GM19372 (cell line): Measurements from ENCODE around the gene SCML1.

Experiments used
- ATAC-seq: cut with Tn5 transposase; IDR thresholded peaks from one replicate; pipeline ENCODE4 v1.9.1; 2021; ENCODE audit warnings: mild to moderate bottlenecking, low read depth, moderate library complexity; ENCODE audit not compliant: unreplicated experiment

SCML1 gene

GRCh38 chrX:17736856-17737709 is at the start of gene SCML1:
Gene SCML1 (plus strand): TSS chrX:17737493. CDS start chrX:17744187, 6,694 bp downstream.
- peak; percentile 71 for ATAC-seq

- no peak for ATAC-seq
Measured at GRCh38 chrX:17687648-17688047, 49.6 kb upstream of the SCML1 start.

- no peak for ATAC-seq
Measured at GRCh38 chrX:17689971-17690409, 47.3 kb upstream of the SCML1 start.

- no peak for ATAC-seq
Measured at GRCh38 chrX:17692709-17693346, 44.5 kb upstream of the SCML1 start.

GRCh38 chrX:17697191-17697590 is 40.1 kb upstream of the SCML1 start:
- ATAC-seq = no peak

GRCh38 chrX:17700976-17701375 is 36.3 kb upstream of the SCML1 start:
- no peak for ATAC-seq

DNA sequence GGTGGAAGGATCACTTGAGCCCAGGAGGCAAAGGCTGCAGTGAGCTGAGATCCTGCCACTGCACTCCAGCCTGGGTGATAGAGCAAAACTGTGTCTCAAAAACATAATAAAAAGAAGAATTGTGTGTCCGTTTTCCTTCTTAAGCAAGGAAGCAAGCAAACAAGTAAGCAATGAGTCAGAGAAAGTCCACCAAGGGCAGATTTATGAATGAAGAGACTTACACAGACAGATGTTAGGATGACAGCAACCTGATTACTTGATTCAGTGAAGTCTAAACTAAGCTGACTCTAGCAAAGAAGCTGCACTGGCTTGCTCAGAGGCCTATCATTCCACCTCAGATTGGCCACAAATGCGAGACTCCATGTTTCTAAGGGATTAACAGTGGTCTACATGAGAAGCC is 34.1 kb upstream of the SCML1 start:
- no peak for ATAC-seq

- no peak for ATAC-seq
Measured at GRCh38 chrX:17705211-17705610, 32.1 kb upstream of the SCML1 start.

- no peak for ATAC-seq
Measured at GRCh38 chrX:17706676-17707075, 30.6 kb upstream of the SCML1 start.

DNA sequence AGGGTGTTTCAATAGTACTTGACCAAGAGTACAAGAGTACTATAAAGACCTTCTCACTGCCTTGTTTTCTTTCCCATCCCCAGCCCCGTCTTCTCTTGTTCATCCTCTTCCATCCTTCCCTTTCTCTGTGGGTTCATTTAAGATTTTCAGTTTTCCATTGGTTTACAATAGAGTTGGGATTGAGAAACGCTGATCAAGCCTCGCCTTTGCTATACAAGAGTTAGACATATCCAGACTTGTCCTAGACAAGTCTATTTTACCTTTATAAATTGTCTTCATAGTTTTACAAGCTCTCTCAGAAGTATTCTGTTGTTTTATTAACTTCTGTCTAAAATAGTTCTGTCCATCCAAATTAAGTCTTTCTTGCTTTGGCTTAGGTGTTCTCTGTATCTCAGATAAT is 29.6 kb upstream of the SCML1 start:
- no peak for ATAC-seq

- ATAC-seq = no peak
Measured at GRCh38 chrX:17710871-17711301, 26.4 kb upstream of the SCML1 start.

DNA sequence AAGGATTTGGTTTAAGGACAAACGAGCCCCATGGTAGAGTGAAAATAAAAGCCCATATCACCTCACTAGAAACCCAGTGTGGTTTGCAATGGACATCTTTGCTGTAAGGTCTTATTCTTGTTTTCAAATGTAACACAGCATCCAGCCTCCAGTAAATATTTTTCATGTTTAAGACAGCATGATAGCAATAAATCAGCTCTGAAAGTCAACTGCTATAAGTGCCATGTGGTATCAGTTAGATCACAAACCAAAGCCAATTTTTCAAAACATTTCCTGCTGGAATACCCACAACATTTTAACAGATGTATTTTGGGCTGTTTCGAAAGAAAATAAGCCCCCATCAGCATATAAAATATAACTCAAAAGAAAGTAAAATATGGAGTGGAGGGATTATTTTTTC is 24.0 kb upstream of the SCML1 start:
- ATAC-seq = no peak

GRCh38 chrX:17718649-17719165 is 18.6 kb upstream of the SCML1 start:
- no peak for ATAC-seq

GRCh38 chrX:17719711-17720110 is 17.6 kb upstream of the SCML1 start:
- no peak for ATAC-seq

DNA sequence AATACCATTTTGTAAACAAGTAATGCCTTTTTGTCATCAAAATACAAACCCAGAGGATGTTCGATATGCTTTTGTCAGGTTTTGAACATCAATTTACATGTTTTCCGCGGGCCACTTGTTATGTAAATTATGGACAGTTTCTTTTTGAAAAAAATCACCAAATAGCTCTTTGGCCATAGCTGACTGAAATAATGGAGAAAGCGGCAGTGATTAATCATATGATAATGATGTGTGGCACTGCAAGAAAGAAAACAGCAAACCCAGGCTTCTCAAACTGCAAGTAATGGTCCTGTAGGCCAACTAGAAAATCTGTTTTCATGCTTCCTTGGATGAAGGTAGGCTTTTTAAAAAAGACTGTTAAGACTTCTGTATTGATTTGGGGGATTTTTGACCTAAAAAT is 15.6 kb upstream of the SCML1 start:
- no peak for ATAC-seq

DNA sequence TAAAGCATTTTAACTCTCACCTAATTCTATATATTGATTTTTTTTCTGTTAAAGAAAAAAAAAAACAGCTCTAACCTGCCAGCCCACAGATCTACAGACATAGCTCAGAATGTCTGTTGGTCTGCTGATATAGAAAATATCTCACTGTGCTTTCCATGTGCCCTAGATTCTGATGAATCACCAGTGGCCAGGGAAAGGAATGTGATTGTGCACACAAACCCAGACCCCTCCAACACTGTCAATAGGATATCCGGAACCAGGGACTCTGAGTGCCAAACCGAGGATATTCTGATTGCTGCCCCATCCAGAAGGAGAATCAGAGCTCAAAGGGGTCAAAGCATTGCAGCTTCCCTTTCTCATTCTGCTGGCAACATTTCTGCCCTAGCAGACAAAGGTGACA is 12.1 kb upstream of the SCML1 start:
- ATAC-seq = no peak

DNA sequence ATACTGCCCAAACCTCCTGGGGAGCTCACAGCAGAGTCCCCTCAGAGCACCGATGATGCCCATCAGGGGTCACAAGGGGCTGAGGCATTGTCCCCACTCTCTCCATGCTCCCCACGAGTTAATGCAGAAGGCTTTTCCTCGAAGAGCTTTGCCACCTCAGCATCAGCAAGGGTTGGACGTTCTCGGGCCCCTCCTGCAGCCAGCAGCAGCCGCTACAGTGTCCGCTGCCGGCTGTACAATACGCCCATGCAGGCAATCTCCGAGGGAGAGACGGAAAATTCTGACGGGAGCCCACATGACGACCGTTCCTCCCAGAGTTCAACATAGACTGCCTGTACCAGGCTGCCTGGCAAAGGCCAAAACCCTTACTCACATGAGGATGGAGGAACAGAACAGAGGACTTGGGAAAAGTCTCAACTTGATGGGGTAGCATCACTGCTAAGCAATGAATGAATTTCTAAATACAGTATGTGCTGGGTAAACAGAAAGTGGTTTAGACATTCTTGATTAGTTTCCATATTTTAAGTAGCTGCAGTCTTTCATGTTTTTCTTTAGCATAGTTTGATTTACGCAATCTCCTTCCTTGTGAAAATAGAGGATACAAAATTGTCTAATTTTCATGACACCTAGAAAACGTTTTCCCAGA is 5.0 kb upstream of the SCML1 start:
- no peak for ATAC-seq

DNA sequence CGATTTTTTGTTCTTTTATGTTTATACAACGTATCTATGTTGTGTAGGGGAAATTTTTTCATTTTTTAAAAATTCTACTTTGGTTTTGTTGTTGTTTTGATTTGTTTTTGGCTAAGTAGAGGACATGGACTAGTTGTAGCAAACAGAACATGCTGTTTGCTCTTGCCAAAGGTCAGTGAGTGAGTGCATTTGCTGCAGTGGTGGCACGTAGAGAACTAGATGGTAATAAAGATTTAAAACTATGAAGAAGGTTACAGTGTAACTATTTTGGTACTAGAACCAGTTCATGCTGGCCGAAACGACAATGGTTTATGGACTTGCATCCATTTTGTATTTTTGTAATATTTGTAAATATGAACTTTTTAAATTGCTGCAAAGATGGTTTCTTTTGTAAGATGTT is 1.9 kb upstream of the SCML1 start:
- ATAC-seq = no peak

DNA sequence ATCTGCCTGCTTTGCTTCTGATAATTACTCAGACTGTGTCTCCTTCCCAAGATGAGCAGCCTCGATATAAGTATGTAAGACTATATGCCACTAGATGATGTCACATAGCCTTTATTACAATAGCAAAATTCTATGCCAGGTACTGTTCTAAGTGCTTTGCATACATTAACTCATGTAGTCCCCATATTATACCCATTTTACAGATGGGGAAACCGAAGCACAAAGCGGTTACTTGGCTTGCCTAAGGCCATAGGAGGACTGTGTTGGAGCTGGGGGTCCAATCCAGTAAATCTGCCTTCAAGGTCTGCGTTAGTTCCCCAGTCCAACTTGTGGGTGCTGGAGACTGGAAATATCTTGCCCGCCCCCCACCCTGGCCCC is 826 bp upstream of the SCML1 start:
- ATAC-seq = no peak

DNA sequence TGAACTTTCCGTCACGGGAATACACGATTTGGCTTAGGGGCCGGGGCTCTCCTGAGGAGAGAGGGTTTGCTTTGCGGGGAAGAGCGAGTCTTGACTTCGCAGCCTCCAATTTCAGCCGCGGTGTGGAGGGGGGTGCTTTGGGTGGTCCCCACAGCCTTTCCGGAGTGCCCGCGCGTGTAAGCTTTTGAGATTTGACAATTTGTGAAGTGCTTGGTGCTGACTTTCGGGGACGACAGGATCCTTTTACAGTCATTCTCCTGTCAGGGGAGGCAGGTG is 355 bp downstream of the SCML1 start:
- ATAC-seq = peak; percentile 11

- ATAC-seq = no peak
Measured at GRCh38 chrX:17737986-17738713, 857 bp downstream of the SCML1 start.
